Left cardiac atrium (tissue), 4 donors: Measurements from ENCODE around the gene CHADL. TPM values are rescaled to one million over a fixed set of nuclear protein-coding genes. Genes with fewer than 3 reads are reported as not detected.

Source experiments
- ATAC-seq, 2 donors: fragments of 200-7000 bp; cut with Tn5 transposase; one replicate each; pipeline ENCODE4 v1.9.1; 2020; ENCODE audit warnings: mild to moderate bottlenecking in 2 of 2, moderate library complexity in 2 of 2
- DNase-seq: peaks from one replicate; pipeline ENCODE4 v3.0.0-alpha.2; 2020
- intact Hi-C, 2 donors: fragments of 100-400 bp; cut with DNase I; formaldehyde crosslinking; loops; one replicate each; pipeline versions ENCODE4 v1.14.1 to v1.15.1; 2022 to 2023
- total RNA-seq, 2 donors: library from RNA; stranded (reverse); fragmentation: NEBNext Ultra II Directional; extraction: Animal tissue kit (Norgen Biotek cat#: 25700); gene quantifications; one replicate each; pipeline ENCODE4 v1.2.1, GENCODE V29; 2021
- donor health status: DM: no; HTN: yes; CAD: no.
- donor health status: DM: no; HTN: yes; CAD: no; lungs with severe emphysema.
- donor health status: DM: yes; HTN: yes; CAD: no.
- donor health status: Dilated cardiomyopathy.

The CHADL gene
- total RNA-seq, 2 donors from 2014 or later: 7.7 to 14.4 TPM

DNA sequence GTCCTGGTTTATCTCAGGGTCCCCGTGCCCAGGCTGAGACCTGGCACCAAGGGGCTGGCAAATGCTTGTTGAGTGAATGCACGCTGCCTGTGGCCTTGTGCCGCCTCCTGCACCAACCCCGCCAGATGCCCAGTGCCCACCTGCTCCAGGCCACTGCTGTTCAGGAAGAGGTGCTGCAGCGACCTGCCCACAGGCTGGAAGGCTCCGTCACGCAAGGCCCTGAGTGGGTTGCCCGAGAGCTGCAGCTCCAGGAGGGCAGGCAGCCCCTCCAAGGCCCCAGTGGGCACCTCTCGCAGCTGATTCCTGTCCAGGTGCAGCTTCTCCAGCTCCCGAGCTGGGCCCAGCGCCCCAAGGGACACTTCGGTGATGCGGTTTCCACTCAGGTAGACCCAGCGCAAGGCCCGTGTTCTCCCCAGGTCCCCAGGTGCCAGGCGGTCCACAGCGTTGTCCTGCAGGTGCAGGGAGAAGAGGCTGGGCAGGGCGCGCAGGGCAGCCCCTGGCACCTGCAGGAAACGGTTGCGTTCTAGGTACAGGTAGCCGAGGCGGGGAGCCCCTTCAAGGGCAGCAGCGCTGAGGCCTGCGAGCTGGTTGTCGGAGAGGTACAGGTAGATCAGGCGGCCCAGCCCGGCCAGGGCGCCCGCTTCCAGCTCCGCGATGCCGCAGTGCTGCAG lies 3.6 kb downstream of the CHADL start:
- intact Hi-C loops: loop anchor here in 1 of 2 donors (5.0 kb wide), 1 partner anchor 40 kb away; no protein-coding TSS in a partner anchor
- DNase-seq: no peak
- no peak for ATAC-seq

GRCh38 chr22:41234815-41235695 lies 5.7 kb downstream of the CHADL start:
- DNase-seq (no peak), ATAC-seq (no peak)
- intact Hi-C loops: loop anchor here in 1 of 2 donors (5.0 kb wide), 1 partner anchor 38 kb away; no protein-coding TSS in a partner anchor

- intact Hi-C loops: no loop called here
- DNase-seq: no peak
- ATAC-seq: no peak
Observed at GRCh38 chr22:41231369-41231768, 9.4 kb downstream of the CHADL start.

GRCh38 chr22:41230401-41230785 lies 10.3 kb downstream of the CHADL start:
- ATAC-seq (no peak), DNase-seq (no peak)
- intact Hi-C loops: no loop called here

GRCh38 chr22:41229730-41230400 lies 10.9 kb downstream of the CHADL start:
- peak; percentile 48 to 64 for ATAC-seq
- intact Hi-C loops: no loop called here
- DNase-seq: no peak

DNA sequence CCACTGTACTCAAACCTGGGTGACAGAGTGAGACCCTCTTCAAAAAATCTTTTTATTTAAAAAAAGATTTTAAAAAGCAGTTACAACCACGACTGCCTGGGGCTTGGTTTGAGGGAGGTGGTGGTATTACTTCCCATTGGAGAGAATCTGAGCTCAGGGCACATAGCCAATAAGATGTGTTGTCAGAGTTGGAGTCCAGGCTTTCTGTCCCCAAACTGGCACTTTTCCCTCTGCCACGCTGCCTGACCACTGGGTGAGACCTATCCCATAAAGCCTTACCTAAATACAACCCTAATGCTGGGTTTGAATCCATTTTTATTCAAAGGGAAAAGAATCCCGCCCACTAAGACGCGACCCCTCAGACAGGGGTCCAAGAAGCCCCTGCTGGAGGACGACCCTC lies 11.5 kb downstream of the CHADL start:
- DNase-seq (no peak), ATAC-seq (no peak)
- intact Hi-C loops: no loop called here

- no peak for DNase-seq
- intact Hi-C loops: no loop called here
- ATAC-seq: peak; percentile 7 to 51
Observed at GRCh38 chr22:41226723-41227655, 13.7 kb downstream of the CHADL start.

DNA sequence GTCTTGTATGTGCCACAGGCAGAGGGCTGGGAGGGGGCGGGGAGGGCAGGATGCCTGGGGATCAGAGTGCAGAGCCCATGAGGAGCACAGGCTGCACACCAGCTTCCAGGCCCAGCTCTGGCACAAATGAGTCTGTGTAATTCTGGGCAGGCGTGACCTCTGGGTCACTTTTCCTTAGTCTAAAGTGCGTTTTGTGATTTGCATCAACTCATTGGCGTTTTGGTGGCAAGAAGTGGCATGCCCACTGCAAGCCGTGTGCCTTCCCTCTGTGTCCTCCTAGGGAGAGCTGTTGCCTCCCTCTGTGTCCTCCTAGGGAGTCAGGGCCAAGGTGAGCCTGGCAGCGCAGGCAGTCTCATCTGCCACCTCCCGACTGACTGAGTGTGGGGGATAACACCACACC lies 17.2 kb downstream of the CHADL start:
- peak in 1 of 2 donors; percentile 36 for ATAC-seq
- no peak for DNase-seq
- intact Hi-C loops: no loop called here

DNA sequence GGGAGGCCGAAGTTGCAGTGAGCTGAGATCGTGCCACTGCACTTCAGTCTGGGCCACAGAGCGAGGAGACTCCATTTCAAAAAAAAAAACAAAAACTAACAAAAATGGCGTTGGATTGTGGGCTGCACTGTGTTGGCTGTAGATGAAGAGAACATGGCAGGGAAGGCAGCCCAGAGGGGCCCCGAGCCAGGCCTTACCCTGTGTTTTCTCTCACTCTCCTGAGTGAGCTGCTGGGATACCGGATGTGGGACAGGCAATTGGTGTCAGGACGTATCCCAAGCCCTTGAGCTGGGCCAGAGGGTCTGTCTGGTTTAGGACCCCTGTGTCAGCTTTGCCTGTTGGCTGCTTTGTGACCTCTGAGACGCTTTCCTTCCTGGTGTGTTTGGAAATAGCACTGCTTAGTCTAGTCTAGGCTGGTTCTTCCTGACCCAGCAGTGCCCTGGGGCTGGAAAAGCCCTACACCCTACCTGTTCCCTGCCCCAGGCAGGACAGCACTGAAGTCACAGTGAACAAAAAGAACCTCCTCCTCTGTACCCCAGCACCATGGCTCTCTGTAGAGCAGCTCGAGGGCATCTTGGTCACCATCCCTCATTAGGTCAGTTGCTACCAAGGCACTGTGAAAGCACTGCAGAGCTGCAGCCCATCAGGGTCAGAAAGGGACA lies 17.8 kb downstream of the CHADL start:
- DNase-seq: no peak
- no peak for ATAC-seq
- intact Hi-C loops: no loop called here

- DNase-seq: peak; percentile 81
- ATAC-seq: peak; percentile 91 to 92
- intact Hi-C loops: no loop called here
Observed at GRCh38 chr22:41217553-41218157, 23.1 kb downstream of the CHADL start.

DNA sequence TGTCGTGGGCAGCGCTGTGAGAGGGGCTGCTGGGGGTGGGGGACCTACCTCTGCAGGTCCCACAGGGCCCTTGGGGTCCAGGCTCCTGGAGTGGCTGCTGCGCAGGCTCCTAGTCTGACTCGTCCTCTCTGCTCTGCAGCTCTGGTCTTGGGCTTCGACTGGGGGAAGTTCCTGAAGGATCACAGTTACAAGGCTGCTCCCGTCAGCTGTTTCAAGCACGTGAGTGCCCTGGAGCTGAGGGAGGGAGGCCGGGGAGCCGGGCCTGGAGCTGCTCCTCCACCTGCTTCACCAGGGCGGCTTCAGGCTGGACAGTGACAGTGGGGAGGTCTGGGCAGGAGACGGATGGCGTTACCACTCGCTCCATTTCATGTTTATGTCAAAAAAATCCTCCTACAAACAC lies 23.7 kb downstream of the CHADL start:
- peak; percentile 12 to 24 for ATAC-seq
- DNase-seq: no peak
- intact Hi-C loops: no loop called here

- DNase-seq (no peak), ATAC-seq (no peak)
- intact Hi-C loops: no loop called here
Observed at GRCh38 chr22:41215926-41216325, 24.8 kb downstream of the CHADL start.

DNA sequence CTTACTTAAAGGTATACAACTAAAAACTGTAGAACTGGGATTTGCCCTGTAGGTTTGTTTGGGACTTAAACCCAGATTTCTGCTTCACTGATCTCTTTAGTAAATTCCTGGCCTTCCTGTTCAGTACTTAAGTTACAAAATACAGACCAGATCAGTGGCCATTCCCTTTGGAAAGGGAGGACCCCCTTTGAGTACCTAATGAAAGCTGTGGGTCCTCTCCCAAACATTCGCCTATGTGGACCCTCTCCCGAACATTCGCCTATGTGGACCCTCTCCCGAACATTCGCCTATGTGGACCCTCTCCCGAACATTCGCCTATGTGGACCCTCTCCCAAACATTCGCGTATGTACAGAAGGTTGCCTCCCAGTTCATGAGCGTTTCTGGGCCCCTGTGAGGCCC lies 25.3 kb downstream of the CHADL start:
- intact Hi-C loops: no loop called here
- DNase-seq (no peak), ATAC-seq (no peak)

- ATAC-seq: no peak
- intact Hi-C loops: loop anchor here in 1 of 2 donors (5.0 kb wide), 1 partner anchor 81 kb away; the partner anchor contains the start of gene RANGAP1
- no peak for DNase-seq
Observed at GRCh38 chr22:41206719-41207118, 34.0 kb downstream of the CHADL start.

DNA sequence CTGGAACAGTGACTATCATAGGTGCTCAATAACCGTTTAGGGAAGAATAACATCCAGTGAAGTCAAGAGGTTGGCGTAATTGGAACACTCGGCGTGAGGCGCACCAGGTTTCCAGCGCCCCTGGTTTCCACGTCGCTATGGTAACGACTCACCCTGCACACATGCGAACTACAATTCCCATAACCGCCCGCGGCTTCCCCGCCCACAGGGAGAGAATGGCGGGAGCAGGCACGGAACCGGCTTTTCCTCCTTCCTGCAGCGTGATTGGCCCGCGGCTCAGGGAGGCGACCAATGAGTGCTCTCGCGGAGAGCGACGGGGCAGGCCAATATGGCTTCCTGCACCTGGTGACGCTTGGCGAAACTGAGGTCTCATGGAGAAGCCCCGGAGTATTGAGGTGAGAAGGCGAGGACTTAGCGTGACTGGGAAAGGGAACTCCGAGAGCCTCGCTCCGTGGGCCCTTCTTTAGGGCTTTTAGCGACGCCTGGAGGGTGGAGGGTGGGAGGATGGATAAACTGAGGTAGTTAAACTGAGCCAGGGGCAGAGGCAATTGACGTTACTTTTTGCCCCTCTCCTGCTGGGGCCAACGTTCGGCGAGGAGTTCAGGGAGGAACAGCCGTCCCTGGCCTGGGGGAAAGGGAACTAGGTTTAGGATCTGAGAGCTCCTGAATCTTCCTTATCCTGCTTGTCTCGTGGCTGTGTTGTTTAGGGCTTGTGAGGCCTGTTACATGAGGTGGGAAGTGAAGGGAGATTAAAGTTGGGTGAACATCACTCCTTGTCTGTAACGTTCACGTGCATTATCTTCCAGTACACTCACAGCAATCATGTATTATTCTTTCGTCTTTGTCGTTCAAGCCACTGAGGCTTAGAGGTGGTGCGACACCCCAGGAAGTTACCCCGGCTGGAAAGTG lies 35.5 kb downstream of the CHADL start, which contains the start of gene L3MBTL2:
L3MBTL2 (plus strand) TSS at position 321 of the 909 bp plus-strand sequence; CDS start at position 372, 51 bp downstream.
- DNase-seq (peak; percentile 98), ATAC-seq (peak; percentile 100)
- intact Hi-C loops: loop anchor here in 1 of 2 donors (5.0 kb wide), 1 partner anchor 82 kb away; the partner anchor contains the start of gene RANGAP1

DNA sequence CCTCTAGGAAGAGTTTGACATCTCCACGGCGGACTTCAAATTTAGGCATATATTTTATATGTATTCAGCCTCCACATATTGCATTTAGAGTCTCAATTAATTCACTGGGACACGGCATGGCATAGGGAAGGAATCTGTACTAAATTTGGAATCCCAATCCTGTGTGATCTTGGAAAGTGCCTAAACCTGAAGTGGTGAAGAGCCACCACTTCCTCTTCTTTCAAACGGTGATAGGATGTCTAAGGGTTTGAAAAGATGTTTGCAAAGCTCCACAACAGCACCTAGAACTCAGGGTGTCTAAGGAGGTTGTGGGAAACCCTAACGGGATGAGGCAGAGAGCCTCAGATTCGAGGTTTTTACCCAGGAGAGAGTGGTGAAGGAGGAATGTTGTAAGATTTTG lies 36.7 kb downstream of the CHADL start:
- no peak for ATAC-seq
- intact Hi-C loops: no loop called here

GRCh38 chr22:41203118-41203517 lies 37.6 kb downstream of the CHADL start:
- ATAC-seq (no peak), DNase-seq (no peak)
- intact Hi-C loops: no loop called here

More for the DNA sequence above, 36.7 kb downstream of the CHADL start:
- DNase-seq: no peak
